Adrenal gland (tissue), 12 donors: ENCODE results near the gene ARFGAP1. TPM values are rescaled to one million over a fixed set of nuclear protein-coding genes. Genes with fewer than 3 reads are reported as not detected.

Source experiments
- DNase-seq, 7 donors: peaks; one replicate each; pipeline ENCODE4 v3.0.0-alpha.2; 2019 to 2020
- H3K27ac ChIP-seq, 5 donors: fragments of 200-600 bp; sonication (generic) in 4 of 5; 1 replicate in 3 of 5; 2 replicates in 2 of 5; pipeline versions ENCODE4 v1.5.1 to v1.8.0; 2016 to 2020; ENCODE audit warnings: mild to moderate bottlenecking in 1 of 5
- H3K27me3 ChIP-seq: fragments of 200-600 bp; 2 replicates; pipeline ENCODE4 v1.8.0; 2021
- H3K36me3 ChIP-seq, 2 donors: fragments of 200-600 bp; replicated peaks in 1 of 2; 1 replicate in 1 of 2; 2 replicates in 1 of 2; pipeline versions ENCODE4 v1.5.1 to v1.8.0; 2018 to 2022
- H3K4me1 ChIP-seq, 2 donors: fragments of 200-600 bp; replicated peaks in 1 of 2; 1 replicate in 1 of 2; 2 replicates in 1 of 2; pipeline versions ENCODE4 v1.5.1 to v1.8.0; 2018 to 2021
- H3K4me3 ChIP-seq, 4 donors: fragments of 200-600 bp; sonication (generic) in 3 of 4; one replicate each; pipeline ENCODE4 v1.5.1; 2016 to 2018
- H3K9me3 ChIP-seq, 3 donors: fragments of 200-600 bp; sonication (generic) in 1 of 3; replicated peaks in 1 of 3; 1 replicate in 2 of 3; 2 replicates in 1 of 3; pipeline versions ENCODE4 v1.5.1 to v1.8.0; 2016 to 2021
- POLR2A ChIP-seq, 2 donors: fragments of 450-650 bp; IDR thresholded peaks; one replicate each; pipeline ENCODE4 v1.6.1; 2017; ENCODE audit warnings: antibody characterized with exemption in 2 of 2, mild to moderate bottlenecking in 2 of 2, moderate library complexity in 1 of 2
- WGBS, 4 donors: extraction: QIAGEN DNeasy Blood & Tissue Kit in 2 of 4; methylation state at CpG; one replicate each; pipeline versions ENCODE4 v1.1.5 to v1.1.7; 2013 to 2017; 5-methylcytosine and 5-hydroxymethylcytosine counted together
- intact Hi-C, 2 donors: fragments of 100-400 bp; cut with DNase I; formaldehyde crosslinking; loops; one replicate each; pipeline versions ENCODE4 v1.14.1 to v1.15.0; 2022 to 2023
- polyA plus RNA-seq, 3 donors: library from polyadenylated mRNA; stranded (reverse); fragments of 200-250 nt in 2 of 3; fragments of 350-450 nt in 1 of 3; fragmentation: Illumina TruSeq in 1 of 3; extraction: RNeasy Lipid Tissue Mini Kit (QIAGEN cat#74804) in 1 of 3; gene quantifications; one replicate each; pipeline ENCODE4 v1.2.3, GENCODE V29; 2013 to 2014
- total RNA-seq, 9 donors: library from RNA; depleted of rRNA in 4 of 9; stranded (reverse); fragments of >200 nt in 4 of 9; fragments of 120-200 nt in 1 of 9; fragmentation: NEBNext Ultra II Directional in 1 of 9; extraction: Animal tissue kit (Norgen Biotek cat#: 25700) in 1 of 9; gene quantifications; one replicate each; pipeline versions ENCODE4 v1.1.0 to v1.2.4, GENCODE V29; 2013 to 2023
- TF ChIP-seq, protein P1 (sequence below), 6 experiments: fragments of 450-650 bp in 4 of 6; fragments of 200-600 bp in 2 of 6; sonication (generic) in 1 of 6; IDR thresholded peaks; 1 replicate in 5 of 6; 2 replicates in 1 of 6; pipeline versions ENCODE4 v1.5.1 to v1.8.0; 2016 to 2021; ENCODE audit warnings: antibody characterized with exemption in 6 of 6, mild to moderate bottlenecking in 2 of 6, moderate library complexity in 1 of 6
- donor health status: healthy with polysubstance abuse.
- donor health status: Bipolar disorder and iron deficiency.
- donor health status: DM: yes; HTN: yes; CAD: no.
- donor health status: DM: no; HTN: no; CAD: no.
- donor health status: DM: no; HTN: no; CAD: no.
- donor health status: DM: yes; HTN: yes; CAD: no.

The ARFGAP1 gene
- total and polyA plus RNA-seq, 12 donors = 13.0 to 286 (median 61.5) TPM

GRCh38 chr20:63278661-63279060, 6.0 kb downstream of the ARFGAP1 start:
- H3K36me3 ChIP-seq = peaks cover 0 to 79% of the 10 kb centered on the region in 2 donors
- intact Hi-C loops = no loop called here
- H3K4me3 ChIP-seq = no peak overlapping the region
- DNase-seq = no peak
- no peaks in the 10 kb centered on the region for H3K9me3 ChIP-seq
- TF ChIP-seq POLR2A (IDR thresholded peaks at IDR 0.05) = no peak
- TF ChIP-seq, protein P1, sequence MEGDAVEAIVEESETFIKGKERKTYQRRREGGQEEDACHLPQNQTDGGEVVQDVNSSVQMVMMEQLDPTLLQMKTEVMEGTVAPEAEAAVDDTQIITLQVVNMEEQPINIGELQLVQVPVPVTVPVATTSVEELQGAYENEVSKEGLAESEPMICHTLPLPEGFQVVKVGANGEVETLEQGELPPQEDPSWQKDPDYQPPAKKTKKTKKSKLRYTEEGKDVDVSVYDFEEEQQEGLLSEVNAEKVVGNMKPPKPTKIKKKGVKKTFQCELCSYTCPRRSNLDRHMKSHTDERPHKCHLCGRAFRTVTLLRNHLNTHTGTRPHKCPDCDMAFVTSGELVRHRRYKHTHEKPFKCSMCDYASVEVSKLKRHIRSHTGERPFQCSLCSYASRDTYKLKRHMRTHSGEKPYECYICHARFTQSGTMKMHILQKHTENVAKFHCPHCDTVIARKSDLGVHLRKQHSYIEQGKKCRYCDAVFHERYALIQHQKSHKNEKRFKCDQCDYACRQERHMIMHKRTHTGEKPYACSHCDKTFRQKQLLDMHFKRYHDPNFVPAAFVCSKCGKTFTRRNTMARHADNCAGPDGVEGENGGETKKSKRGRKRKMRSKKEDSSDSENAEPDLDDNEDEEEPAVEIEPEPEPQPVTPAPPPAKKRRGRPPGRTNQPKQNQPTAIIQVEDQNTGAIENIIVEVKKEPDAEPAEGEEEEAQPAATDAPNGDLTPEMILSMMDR (IDR thresholded peaks at IDR 0.05) = no peak
- no peaks in the 10 kb centered on the region for H3K27me3 ChIP-seq
- H3K27ac ChIP-seq = no peak overlapping the region
- peaks cover 8 to 11% of the 10 kb centered on the region in 2 donors for H3K4me1 ChIP-seq
- 85 to 89% (median 87%) methylated on average over 17 of the region's 17 CpGs for WGBS, 4 donors

DNA sequence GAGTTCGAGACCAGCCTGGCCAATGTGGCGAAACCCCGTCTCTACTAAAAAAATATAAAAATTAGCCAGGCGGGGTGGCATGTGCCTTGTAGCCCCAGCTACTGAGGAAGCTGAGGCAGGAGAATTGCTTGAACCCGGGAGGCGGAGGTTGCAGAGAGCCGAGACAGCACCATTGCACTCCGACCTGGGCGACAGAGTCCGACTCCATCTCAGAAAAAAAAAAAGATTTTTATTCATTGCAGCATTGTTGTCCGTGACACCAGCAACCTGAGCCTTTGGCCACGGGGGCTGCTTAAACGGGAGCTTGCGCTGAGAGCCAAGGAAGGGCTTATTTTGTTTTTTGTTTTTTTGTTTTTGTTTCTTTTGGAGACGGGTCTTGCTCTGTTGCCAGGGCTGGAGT, 7.3 kb downstream of the ARFGAP1 start:
- H3K36me3 ChIP-seq = peaks cover 0 to 86% of the 10 kb centered on the region in 2 donors
- H3K27ac ChIP-seq = no peak overlapping the region
- 88 to 92% (median 90%) methylated on average over 15 of the region's 15 CpGs for WGBS, 4 donors

GRCh38 chr20:63280371-63280770, 7.8 kb downstream of the ARFGAP1 start:
- Histone ChIP-seq H3K27ac (no peak overlapping the region), H3K36me3 (peaks cover 0 to 89% of the 10 kb centered on the region in 2 donors), H3K9me3 (no peaks in the 10 kb centered on the region), H3K4me3 (no peak overlapping the region), H3K27me3 (no peaks in the 10 kb centered on the region), H3K4me1 (no peaks in the 10 kb centered on the region)
- no peak for DNase-seq
- WGBS, 4 donors = 91 to 96% (median 94%) methylated on average over 6 of the region's 6 CpGs
- TF ChIP-seq, protein P1 (IDR thresholded peaks at IDR 0.05) = no peak
- TF ChIP-seq POLR2A (IDR thresholded peaks at IDR 0.05) = no peak
- intact Hi-C loops = no loop called here

More for the DNA sequence above, 7.3 kb downstream of the ARFGAP1 start:
- H3K4me3 ChIP-seq = no peak overlapping the region
- DNase-seq = no peak
- intact Hi-C loops = no loop called here
- H3K9me3 ChIP-seq = no peaks in the 10 kb centered on the region
- TF ChIP-seq, protein P1 (IDR thresholded peaks at IDR 0.05) = no peak
- no peak for TF ChIP-seq POLR2A (IDR thresholded peaks at IDR 0.05)
- no peaks in the 10 kb centered on the region for H3K4me1 ChIP-seq
- H3K27me3 ChIP-seq = no peaks in the 10 kb centered on the region

GRCh38 chr20:63280929-63281545, 8.4 kb downstream of the ARFGAP1 start:
- no peaks in the 10 kb centered on the region for H3K9me3 ChIP-seq
- no peaks in the 10 kb centered on the region for H3K27me3 ChIP-seq
- TF ChIP-seq POLR2A (IDR thresholded peaks at IDR 0.05) = no peak
- TF ChIP-seq, protein P1 (IDR thresholded peaks at IDR 0.05) = no peak
- peaks cover 0 to 91% of the 10 kb centered on the region in 2 donors for H3K36me3 ChIP-seq
- intact Hi-C loops = no loop called here
- no peak for DNase-seq
- H3K27ac ChIP-seq = no peak overlapping the region
- 75 to 95% (median 81%) methylated on average over 7 to 19 of the region's 19 CpGs for WGBS, 4 donors
- no peaks in the 10 kb centered on the region for H3K4me1 ChIP-seq
- H3K4me3 ChIP-seq = no peak overlapping the region
